Smooth muscle cell of the pulmonary artery (primary cell): Measurements from ENCODE around the gene PCDHA13. TPM values are rescaled to one million over a fixed set of nuclear protein-coding genes. Genes with fewer than 3 reads are reported as not detected.

Experiments
- total RNA-seq: library from RNA; depleted of rRNA; stranded (reverse); fragments of >200 nt; gene quantifications from 2 replicates; pipeline ENCODE4 v1.2.3, GENCODE V29; 2014

PCDHA13 gene
- total RNA-seq, result 0.10 and 0.20 TPM in 2 replicates

GRCh38 chr5:140881889-140882590, at the start of gene PCDHA13:
PCDHA13 (plus strand) TSS chr5:140882124; CDS start chr5:140882269, 145 bp downstream.

GRCh38 chr5:140833993-140834392, 47.9 kb upstream of the PCDHA13 start, which contains the start of gene PCDHA7:
PCDHA7 (plus strand) TSS chr5:140834269; CDS start chr5:140834384, 115 bp downstream.

GRCh38 chr5:140840978-140841962, 40.7 kb upstream of the PCDHA13 start, which contains the start of gene PCDHA8:
PCDHA8 (plus strand) TSS chr5:140841187; CDS start chr5:140841322, 135 bp downstream.

GRCh38 chr5:140848139-140849102, 33.5 kb upstream of the PCDHA13 start, which contains the start of gene PCDHA9:
PCDHA9 (plus strand) TSS chr5:140848382; CDS start chr5:140848496, 114 bp downstream.

GRCh38 chr5:140855772-140856674, 25.9 kb upstream of the PCDHA13 start, which contains the start of gene PCDHA10:
PCDHA10 (plus strand) TSS chr5:140855897; CDS start chr5:140856049, 152 bp downstream.

GRCh38 chr5:140868721-140869554, 13.0 kb upstream of the PCDHA13 start, which contains the start of gene PCDHA11:
PCDHA11 (plus strand) TSS chr5:140868957; CDS start chr5:140869104, 147 bp downstream.

GRCh38 chr5:140875085-140876065, 6.5 kb upstream of the PCDHA13 start, which contains the start of gene PCDHA12:
PCDHA12 (plus strand) TSS chr5:140875308; CDS start chr5:140875473, 165 bp downstream.

GRCh38 chr5:140925806-140926442, 44.0 kb downstream of the PCDHA13 start, which contains the start of gene PCDHAC1:
PCDHAC1 (plus strand) TSS chr5:140926299; CDS start chr5:140926893, 594 bp downstream.

Other genes with a start within 250 kb of the PCDHA13 start
- gene CD14, start 248.9 kb upstream of the PCDHA13 start, total RNA-seq, result 4.8 and 5.2 TPM in 2 replicates
- 7.0 and 8.0 TPM in 2 replicates for gene TMCO6, start 242.7 kb upstream of the PCDHA13 start, total RNA-seq
- gene NDUFA2, start 234.5 kb upstream of the PCDHA13 start, total RNA-seq, result 26.3 and 36.9 TPM in 2 replicates
- gene IK, start 234.3 kb upstream of the PCDHA13 start, total RNA-seq, result 47.7 and 52.2 TPM in 2 replicates
- gene WDR55, start 217.2 kb upstream of the PCDHA13 start, total RNA-seq, result 23.5 and 23.7 TPM in 2 replicates
- 0.07 and 0.13 TPM in 2 replicates for gene DND1, start 208.5 kb upstream of the PCDHA13 start, total RNA-seq
- gene HARS1, start 190.8 kb upstream of the PCDHA13 start, total RNA-seq, result 50.6 and 62.6 TPM in 2 replicates
- 23.7 and 28.0 TPM in 2 replicates for gene HARS2, start 190.7 kb upstream of the PCDHA13 start, total RNA-seq
- 40.7 and 40.8 TPM in 2 replicates for gene ZMAT2, start 181.7 kb upstream of the PCDHA13 start, total RNA-seq
- 0.20 TPM in 1 of 2 replicates, not detected in the other for gene PCDHA1, start 96.0 kb upstream of the PCDHA13 start, total RNA-seq
- gene PCDHA2, start 87.3 kb upstream of the PCDHA13 start, total RNA-seq, result 0.03 and 0.07 TPM in 2 replicates
- gene PCDHA3, start 81.1 kb upstream of the PCDHA13 start, total RNA-seq, result 0.20 and 0.39 TPM in 2 replicates
- 0.59 and 0.69 TPM in 2 replicates for gene PCDHA4, start 75.1 kb upstream of the PCDHA13 start, total RNA-seq
- 0.07 TPM in 2 replicates for gene PCDHA5, start 60.5 kb upstream of the PCDHA13 start, total RNA-seq
- gene PCDHA6, start 54.2 kb upstream of the PCDHA13 start, total RNA-seq, result 0.76 and 0.91 TPM in 2 replicates
- gene PCDHA7, start 47.9 kb upstream of the PCDHA13 start, total RNA-seq, result 1.4 and 1.7 TPM in 2 replicates
- gene PCDHA8, start 40.9 kb upstream of the PCDHA13 start, total RNA-seq, result 0.07 and 0.26 TPM in 2 replicates
- gene PCDHA9, start 33.7 kb upstream of the PCDHA13 start, total RNA-seq, result 0.07 and 0.10 TPM in 2 replicates
- gene PCDHA10, start 26.2 kb upstream of the PCDHA13 start, total RNA-seq, result 0.26 and 0.50 TPM in 2 replicates
- 0.23 and 0.33 TPM in 2 replicates for gene PCDHA11, start 13.2 kb upstream of the PCDHA13 start, total RNA-seq
- 0.07 and 0.33 TPM in 2 replicates for gene PCDHA12, start 6.8 kb upstream of the PCDHA13 start, total RNA-seq
- gene PCDHAC1, start 44.2 kb downstream of the PCDHA13 start, total RNA-seq, result 0.07 and 0.26 TPM in 2 replicates
- 0.43 and 1.3 TPM in 2 replicates for gene PCDHAC2, start 84.4 kb downstream of the PCDHA13 start, total RNA-seq
- gene PCDHB1, start 169.2 kb downstream of the PCDHA13 start, total RNA-seq, result not detected in 2 replicates
- gene PCDHB2, start 212.5 kb downstream of the PCDHA13 start, total RNA-seq, result 3.6 and 4.4 TPM in 2 replicates
- gene PCDHB3, start 218.3 kb downstream of the PCDHA13 start, total RNA-seq, result 0.79 and 1.6 TPM in 2 replicates
- gene PCDHB4, start 239.7 kb downstream of the PCDHA13 start, total RNA-seq, result 0.20 and 0.59 TPM in 2 replicates